H1 (cell line): ENCODE measurements around the gene BLOC1S1.

Source experiments
- CTCF ChIP-seq, 3 experiments: IDR thresholded peaks; 1 replicate in 2 of 3; 2 replicates in 1 of 3; pipeline versions ENCODE4 v1.5.1 to v1.6.1; 2011; ENCODE audit warnings: low read length in 3 of 3, mild to moderate bottlenecking in 3 of 3, inconsistent platforms in 2 of 3, low read depth in 1 of 3, moderate library complexity in 1 of 3; ENCODE audit not compliant: insufficient read depth in 1 of 3; ENCODE audit errors: control extremely low read depth in 1 of 3
- GABPA ChIP-seq: IDR thresholded peaks from 2 replicates; pipeline ENCODE4 v1.6.1; 2011; ENCODE audit warnings: mild to moderate bottlenecking, low read length, moderate library complexity, borderline replicate concordance; ENCODE audit not compliant: insufficient read depth
- HDAC2 ChIP-seq, 2 experiments: fragments of 300-600 bp in 1 of 2; sonication (generic) in 1 of 2; IDR thresholded peaks; 2 replicates each; pipeline ENCODE4 v1.6.1; 2011 to 2012; ENCODE audit warnings: low read depth in 2 of 2, low read length in 2 of 2, mild to moderate bottlenecking in 2 of 2, moderate library complexity in 2 of 2, borderline replicate concordance in 1 of 2, inconsistent platforms in 1 of 2
- HDAC6 ChIP-seq: IDR thresholded peaks from one replicate; pipeline ENCODE4 v1.7.1; 2012; ENCODE audit warnings: low read depth, mild to moderate bottlenecking, inconsistent platforms, low read length, moderate library complexity
- KDM1A ChIP-seq: fragments of 200-600, 300-600 bp; sonication (generic); IDR thresholded peaks from 2 replicates; pipeline ENCODE4 v1.7.1; 2016; ENCODE audit warnings: mild to moderate bottlenecking, low read length, borderline replicate concordance
- MAFK ChIP-seq: IDR thresholded peaks from 2 replicates; pipeline ENCODE4 v1.6.1; 2012; ENCODE audit warnings: low read depth, mild to moderate bottlenecking, improper control_type of control experiment, low read length
- NANOG ChIP-seq: IDR thresholded peaks from 2 replicates; pipeline ENCODE4 v1.6.1; 2011; ENCODE audit warnings: low read length, low read depth, mild to moderate bottlenecking, inconsistent platforms; ENCODE audit not compliant: insufficient read depth, poor library complexity, severe bottlenecking
- RXRA ChIP-seq: IDR thresholded peaks from 2 replicates; pipeline ENCODE4 v1.6.1; 2011; ENCODE audit warnings: low read depth, mild to moderate bottlenecking, low read length, moderate library complexity; ENCODE audit not compliant: insufficient read depth
- SIX5 ChIP-seq: IDR thresholded peaks from 2 replicates; pipeline ENCODE4 v1.6.1; 2011; ENCODE audit warnings: mild to moderate bottlenecking, low read depth, low read length

- TF ChIP-seq MAFK (no peak), CTCF (IDR thresholded peaks at IDR 0.05; ENCODE audit: control extremely low read depth in 1 of 3, insufficient read depth in 1 of 3, low read depth in 1 of 3, low read length in 3 of 3) (no peak), SIX5 (no peak), HDAC6 (no peak), NANOG (no peak), GABPA (no peak), HDAC2 (IDR thresholded peaks at IDR 0.05; ENCODE audit: borderline replicate concordance in 1 of 2, low read depth in 2 of 2, low read length in 2 of 2) (no peak), KDM1A (no peak), RXRA (no peak)
Measured at GRCh38 chr12:55684761-55685370, 31.0 kb upstream of the BLOC1S1 start.
